Heart left ventricle (tissue), 13 donors: ENCODE measurements around the gene MT1M.

Experiments used
- POLR2A ChIP-seq, 2 donors: fragments of 450-650 bp; IDR thresholded peaks; one replicate each; pipeline ENCODE4 v1.6.1; 2017; ENCODE audit warnings: antibody characterized with exemption in 2 of 2, mild to moderate bottlenecking in 2 of 2, moderate library complexity in 2 of 2
- TF ChIP-seq, protein P1 (sequence below), 12 donors: fragments of 200-600 bp; sonication (generic) in 4 of 12; IDR thresholded peaks; one replicate each; pipeline versions ENCODE4 v1.5.0 to v1.8.0; 2018 to 2022; ENCODE audit warnings: antibody characterized with exemption in 12 of 12, mild to moderate bottlenecking in 5 of 12
- donor health status: ischemic (EF 13 %, LVEDD 7.1; RV severe dilation, severe dysfunction).
- donor health status: DM: no; HTN: yes; CAD: no.
- donor health status: DM: no; HTN: no; CAD: no.
- donor health status: ischemic (EF 25% LVEDD 6.9; RV normal size, moderate dysfunction).
- donor health status: ischemic (EF 25% LVEDD 5.7; RV mildly dilated, moderate dysfunction).
- donor health status: ischemic (EF 35%, LVEDD 5.7; RV mildly dilated, moderate dysfunction).
- donor health status: nonischemic (EF 11% LVEDD 7.7; RV severe dilation, severe dysfunction).
- donor health status: DM: yes; HTN: yes; CAD: no.
- donor health status: PGD.
- donor health status: ischemic (EF 29% LVEDD 5.4; RV normal size, mild dysfunction).
- donor health status: nonischemic (EF 23%, LVEDD 6.1; RV moderate dilation, normal function).

DNA sequence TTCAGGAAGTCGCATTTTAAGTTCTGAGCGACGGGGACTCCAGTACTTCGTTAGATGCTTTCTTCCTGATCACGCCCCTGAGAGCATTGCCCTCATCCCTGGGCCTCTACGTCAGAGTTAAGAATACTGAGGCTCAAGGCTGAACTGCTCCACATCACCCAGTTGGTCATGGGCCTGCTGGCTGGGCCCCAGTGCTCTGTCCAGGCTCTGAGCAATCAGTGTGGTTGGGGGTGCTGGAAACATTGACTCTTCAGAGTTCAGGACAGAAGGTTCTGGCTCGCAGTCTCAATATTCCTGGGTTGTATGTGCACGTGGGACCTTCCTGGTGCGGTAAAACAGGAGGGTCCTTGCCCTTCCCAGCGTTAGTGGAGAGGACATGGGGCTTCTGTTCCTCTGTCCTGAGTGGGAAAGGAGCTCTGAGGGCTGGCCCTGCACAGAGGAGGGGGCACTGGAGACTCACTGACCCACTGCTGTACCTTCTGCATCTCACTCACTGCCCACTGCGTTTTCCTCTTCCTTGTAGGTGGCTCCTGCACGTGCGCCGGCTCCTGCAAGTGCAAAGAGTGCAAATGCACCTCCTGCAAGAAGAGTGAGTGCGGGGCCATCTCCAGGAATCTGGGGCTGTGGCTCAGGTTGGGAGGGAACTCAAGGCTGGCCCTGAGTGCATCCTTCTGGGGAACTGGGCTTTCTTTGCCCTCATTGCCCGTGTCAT, 6.4 kb upstream of the MT1M start:
- TF ChIP-seq POLR2A (IDR thresholded peaks at IDR 0.05): no peak
- TF ChIP-seq, protein P1, sequence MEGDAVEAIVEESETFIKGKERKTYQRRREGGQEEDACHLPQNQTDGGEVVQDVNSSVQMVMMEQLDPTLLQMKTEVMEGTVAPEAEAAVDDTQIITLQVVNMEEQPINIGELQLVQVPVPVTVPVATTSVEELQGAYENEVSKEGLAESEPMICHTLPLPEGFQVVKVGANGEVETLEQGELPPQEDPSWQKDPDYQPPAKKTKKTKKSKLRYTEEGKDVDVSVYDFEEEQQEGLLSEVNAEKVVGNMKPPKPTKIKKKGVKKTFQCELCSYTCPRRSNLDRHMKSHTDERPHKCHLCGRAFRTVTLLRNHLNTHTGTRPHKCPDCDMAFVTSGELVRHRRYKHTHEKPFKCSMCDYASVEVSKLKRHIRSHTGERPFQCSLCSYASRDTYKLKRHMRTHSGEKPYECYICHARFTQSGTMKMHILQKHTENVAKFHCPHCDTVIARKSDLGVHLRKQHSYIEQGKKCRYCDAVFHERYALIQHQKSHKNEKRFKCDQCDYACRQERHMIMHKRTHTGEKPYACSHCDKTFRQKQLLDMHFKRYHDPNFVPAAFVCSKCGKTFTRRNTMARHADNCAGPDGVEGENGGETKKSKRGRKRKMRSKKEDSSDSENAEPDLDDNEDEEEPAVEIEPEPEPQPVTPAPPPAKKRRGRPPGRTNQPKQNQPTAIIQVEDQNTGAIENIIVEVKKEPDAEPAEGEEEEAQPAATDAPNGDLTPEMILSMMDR (IDR thresholded peaks at IDR 0.05): no peak
